Nucleus accumbens (tissue), 56 donors: ENCODE measurements around the gene GCGR.
A peak's percentile ranks its signal among the peaks of the same experiment; 100 is the strongest.

Experiments
- DNase-seq, 56 donors: peaks; one replicate each; lab custom pipeline; 2025; lab: John Stamatoyannopoulos, UW

GCGR gene

DNA sequence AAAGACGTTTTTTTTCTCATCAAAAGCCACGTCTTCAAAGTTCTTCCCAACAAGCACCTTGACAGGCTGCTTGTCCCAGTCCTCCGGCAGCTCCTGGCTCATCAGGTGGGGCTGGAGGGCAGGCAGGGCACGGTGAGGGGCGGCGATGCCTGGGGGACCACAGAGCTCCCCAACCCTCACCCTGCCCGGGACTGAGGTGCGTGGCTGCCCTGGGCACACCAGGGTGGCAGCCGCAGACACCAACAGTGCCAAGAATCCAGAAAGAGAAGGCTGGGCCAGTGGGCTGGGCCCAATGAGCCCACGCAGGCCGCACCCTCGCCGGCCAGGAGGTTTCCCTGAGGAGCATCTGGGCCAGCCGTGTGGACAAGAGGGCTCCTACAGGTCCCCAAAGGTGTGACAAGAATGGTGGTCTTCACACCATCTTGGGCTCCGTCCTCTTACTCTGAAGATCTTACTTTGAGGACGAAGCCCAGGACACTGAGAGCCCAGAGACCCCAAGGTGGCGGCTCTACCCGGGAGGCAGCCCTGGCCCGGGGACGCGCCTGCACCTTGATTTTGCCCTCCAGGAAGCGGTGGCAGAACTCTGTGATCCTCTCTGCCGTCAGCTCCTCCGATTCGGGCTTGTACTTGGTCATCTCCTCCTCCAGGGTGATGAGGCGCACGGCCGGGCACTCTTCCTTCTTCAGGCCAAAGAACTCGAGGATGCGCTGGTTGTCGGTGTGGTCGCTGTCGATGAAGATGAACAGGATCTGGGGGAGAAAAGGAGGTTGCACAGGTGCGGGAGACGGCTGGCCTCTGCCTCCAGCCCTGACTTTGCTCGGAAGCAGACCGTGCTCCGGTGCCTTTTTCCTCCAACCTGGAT, 42.2 kb downstream of the GCGR start:
- no peak for DNase-seq

DNA sequence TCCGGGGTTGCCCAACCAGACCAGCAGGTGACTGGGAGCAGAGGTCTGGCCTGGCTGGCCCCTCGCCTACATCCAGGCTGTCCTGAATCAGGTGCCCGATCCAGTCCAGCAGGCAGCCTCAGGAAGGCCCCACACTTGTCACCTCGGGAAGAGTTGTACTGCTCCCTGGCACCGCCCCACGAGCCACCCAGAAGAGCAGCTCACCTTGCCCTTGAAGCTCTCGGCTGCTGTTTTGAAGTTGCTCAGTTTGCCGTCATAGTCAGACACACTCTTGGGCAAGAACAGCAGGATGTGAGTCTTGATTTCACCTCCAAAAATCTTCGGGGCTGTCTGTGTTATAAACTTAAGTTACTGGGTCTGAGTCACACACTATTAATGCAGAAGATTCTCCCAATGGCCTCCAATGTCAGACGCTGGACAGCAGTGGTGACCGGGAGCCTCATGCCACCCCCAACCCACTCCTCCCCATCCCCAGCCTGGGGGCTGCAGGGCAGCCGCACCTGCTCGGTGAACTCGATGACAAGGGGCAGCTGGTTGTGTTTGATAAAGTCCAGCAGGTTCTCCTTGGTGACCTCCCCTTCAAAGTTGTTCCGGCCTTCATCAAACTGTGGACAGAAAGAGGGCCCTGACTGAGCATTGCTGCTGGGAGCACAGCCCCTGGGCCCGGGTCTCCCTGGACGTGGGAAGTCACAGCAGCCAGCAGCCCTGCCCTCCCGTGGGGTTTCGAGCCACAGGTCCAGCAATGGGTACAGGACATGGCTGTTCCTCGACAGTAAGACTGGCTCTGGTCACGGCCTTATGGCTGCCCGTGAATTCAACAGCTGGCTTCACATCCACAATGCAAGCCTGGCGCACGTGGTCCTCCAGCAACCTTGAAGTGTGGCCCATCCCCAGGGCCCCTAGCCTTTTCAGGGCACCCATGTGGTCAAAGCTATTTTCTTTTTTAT, 43.1 kb downstream of the GCGR start:
- DNase-seq, result no peak

DNA sequence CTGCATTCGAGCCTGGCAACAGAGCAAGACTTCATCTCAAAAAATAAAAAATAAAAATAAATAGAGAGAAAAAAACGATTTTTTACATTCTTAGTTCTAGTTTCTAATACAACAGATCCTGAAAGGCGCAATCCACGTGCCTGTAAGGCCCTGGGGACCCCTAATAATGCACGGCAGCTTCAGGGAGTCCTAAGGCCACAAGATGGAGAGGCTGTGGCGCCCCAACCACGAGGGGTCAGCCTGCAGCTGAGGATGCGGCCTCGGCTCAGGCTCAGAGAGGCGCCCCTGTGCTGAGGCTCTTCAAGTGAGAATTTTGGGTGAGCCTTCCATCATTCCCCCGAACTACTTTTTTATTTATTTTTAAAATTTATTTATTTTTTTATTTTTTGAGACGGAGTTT, 45.5 kb downstream of the GCGR start:
- no peak for DNase-seq

DNA sequence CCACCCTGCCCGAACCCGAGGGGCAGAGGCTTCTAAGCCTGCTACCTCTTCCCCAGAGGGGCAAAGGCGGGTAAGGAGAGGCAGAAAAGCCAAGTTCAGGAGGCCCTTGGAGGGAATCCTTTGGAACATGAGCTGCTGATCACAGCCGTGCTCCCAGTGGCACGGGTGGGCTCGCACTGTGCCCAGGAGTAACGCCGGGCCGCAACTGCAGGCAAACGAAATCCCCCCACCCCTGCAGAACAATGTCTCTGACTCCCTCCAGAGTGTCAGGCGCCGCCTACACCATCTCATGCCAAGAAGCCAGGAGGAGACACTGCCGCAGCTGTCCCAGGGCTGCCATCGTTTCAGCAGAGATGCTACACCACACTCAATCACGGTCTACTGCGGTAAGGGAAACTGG, 47.5 kb downstream of the GCGR start:
- DNase-seq, result no peak

DNA sequence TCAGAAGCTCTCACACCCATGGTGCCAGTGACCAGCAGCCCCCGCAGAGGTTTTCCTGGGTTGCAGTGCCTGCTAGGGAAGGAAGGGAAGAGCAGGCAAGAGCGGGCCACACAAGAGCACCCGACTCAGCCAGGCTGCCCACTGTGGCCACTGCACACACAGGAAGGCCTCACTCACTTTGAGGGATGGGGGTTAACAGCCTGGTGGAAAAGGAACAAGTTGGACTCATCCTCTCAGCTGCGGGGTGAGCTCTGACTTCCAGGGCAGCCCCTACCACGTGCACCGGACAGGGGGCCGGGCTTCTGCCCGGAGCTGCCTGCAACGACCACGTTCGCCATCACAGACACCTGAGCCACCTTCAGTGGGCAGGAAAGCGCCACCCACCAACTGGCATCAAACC, 48.3 kb downstream of the GCGR start:
- DNase-seq, result no peak

DNA sequence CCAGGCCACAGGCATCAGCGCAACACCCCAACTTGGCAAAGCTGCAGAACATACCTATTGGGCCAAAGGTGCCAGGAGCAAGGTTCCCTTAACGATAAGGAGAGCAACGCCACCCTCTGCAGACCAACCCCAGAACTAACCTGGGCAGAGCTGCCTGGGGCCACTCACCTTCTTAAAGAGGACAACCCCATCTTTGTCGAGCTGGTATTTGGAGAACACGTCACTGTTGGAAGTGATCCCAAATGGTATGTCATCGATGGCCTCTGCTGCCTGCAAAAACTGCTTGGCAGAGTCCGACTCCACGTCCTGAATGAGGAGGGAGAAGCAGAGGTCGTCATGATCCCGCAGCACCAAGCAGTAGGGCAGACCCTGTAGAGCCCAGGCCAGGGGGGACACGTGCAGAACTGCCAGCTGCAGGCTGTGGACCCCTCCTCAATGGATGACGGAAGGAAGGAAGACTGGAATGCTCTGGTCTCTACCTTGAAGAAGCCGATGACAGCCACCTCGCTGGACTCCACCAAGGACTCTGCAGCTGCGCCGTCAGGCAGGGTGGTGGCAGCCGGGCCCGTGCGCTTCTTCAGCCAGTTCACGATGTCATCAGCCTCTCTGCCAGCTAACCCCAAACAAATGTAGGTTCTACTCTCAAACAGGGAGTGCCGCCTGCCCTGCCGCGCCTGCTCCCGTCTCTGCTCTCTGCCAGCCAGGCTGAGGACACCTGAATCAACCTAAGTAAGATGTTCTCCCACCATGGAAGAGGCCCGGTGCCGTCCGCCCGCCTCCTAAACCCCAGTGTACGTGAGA, 51.2 kb downstream of the GCGR start:
- DNase-seq, result no peak

DNA sequence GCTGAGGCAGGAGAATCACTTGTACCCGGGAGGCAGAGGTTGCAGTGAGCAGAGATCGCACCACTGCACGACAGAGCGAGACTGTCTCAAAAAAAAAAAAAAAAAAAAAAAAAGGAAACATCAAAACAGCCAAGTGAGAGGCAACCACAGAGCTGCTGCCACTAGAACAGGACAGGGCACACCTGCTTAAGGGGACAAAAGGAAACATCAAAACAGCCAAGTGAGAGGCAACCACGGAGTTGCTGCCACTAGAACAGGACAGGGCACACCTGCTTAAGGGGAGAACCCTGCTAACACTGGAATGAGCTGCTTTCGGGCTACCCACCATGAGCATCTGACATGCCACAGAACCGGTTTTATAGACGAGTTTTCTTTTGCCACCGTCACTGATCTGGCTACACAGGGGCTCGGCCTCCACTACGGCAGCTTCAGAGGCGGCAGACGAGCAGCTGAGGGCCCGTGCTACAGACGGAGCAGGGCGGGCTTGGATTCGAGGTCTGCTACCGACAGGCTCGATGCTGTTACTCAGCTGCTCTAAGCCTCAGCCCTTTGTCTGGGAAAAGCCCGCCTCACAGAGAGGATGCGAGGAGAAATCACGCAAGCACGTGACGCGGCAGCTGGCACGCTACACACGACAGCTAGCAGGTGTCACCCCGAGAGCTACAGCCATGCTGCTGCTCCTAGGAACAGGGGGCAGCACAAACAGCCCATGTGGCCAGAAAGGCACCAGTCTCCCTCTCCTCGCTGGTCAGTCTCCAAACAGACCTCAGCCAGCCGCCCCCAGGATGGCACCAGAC, 54.4 kb downstream of the GCGR start:
- no peak for DNase-seq

DNA sequence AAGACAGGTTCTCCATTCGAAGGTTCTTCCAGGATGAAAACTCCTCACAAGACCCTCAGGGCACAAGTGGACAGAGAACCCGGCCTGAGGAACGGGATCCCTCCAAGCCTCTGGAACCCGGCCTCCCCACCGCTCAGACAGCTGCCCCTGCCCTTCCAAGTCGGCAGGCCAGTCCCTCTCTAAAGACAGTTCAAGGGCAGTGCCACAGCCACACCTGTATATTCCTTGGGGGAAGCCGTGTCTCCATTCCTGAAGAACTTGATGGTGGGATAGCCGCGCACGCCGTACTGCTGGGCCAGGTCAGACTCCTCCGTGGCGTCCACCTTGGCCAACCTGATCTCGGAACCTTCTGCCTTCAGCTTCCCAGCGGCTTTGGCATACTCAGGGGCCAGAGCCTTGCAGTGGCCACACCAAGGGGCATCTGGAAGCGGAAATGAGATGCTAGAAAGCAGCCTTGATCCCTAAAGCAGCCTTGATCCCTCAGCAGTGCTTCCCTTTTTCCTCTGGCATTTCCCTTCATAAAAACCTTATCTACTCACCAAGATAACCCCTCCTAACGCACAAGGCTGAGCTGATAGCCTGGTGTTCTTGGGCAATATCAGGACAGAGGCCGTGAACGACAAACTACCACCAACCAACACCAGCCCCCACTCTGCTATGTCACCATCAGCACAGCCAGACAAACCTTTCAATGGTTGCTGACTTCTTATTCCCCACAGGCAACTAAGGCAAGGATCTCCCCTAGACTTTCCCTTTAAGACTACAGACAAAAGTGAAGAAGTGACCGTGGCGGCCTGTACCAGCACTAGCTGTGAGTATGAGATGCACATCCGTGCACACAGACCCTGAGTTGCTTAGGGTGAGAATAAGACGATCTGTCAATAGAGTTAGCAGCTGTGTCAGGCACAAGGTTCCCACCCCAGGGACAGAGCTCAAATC, 55.3 kb downstream of the GCGR start:
- no peak for DNase-seq

DNA sequence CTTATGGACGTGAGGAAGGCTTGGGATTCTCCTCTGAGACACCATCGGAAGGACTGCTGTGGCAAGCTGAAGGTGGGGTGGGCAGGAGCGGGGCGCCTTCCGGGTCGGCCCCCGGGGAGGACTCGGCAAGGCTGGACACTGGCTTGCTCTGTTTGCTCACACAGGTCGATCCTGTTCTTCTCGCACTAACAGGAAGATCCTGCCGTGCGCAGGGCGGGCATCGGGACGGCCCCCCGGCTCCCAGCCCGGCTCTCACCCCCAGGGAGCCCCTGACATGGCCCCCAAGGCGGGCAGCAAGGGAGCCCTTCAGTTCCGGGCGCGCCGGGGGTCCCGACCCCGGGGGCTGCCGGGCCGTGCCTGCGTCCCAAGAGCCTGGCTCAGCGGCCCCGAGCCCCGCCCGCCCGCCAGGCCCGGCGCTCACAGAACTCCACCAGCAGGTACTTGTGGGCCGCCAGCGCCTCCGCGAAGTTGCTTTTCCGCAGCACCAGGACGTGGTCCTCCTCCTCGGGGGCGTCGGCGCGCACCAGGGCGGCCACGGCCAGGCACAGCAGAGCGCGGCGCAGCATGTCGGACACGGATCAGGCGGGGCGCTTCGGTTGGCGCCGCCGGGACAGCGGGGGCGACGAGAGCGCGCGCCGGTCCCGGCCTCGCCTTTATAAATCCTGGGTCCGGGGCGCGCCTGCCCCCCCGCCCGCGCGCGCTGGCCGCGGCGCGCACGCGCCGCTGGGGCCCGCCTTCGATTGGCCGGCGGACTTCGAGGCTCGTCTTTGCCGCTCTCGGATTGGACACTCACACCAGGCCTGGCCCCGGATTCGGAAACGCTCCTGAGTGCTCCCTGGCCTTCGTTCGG, 56.2 kb downstream of the GCGR start, which contains the start of gene P4HB:
Gene P4HB, minus strand, starts transcription at position 630 of the 850 bp plus-strand sequence. Its CDS starts 64 bp downstream, at position 566.
- DNase-seq, result peak in 2 of 56 donors; percentile 99 to 100

DNA sequence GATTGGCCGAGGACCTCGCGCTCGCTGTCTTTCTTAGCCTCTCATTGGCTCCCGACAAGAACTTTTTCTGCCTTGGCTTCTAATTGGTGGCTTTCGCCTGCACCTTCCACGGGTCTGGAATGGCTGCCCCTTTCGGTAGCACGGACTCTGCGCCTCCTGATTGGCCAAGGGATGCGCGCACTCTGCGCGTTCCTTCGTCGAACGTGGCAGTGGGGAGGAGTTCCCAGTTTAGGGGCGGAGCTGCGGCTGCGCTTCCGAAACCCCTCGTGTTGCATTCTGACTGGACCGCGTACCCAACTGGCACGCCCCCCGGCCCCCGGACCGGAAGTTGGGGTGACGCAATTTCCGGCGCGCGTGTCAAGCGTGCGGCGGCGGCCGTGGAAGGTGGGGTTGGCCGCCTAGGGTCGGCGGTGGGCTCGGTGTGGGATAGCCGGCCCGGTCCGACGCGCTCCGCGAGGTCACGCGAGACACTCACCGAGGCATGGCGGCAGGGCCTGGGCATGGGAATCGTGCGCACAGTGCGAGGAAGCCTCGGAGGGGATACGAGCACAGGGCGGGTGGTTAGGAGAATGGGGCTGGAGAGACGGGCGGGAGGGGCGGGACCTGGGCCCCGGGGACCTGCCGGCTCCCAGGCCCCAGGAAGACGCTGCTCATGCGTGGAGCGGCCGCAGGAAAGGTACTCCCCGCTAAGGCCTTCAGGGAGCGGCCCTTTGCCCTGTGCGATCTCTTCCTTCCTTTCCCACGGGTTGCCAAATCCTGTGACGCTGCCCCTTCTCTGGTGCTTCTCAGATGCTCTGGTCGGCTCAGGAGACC, 57.0 kb downstream of the GCGR start:
- DNase-seq, result peak; percentile 97 to 100 (median 99)

DNA sequence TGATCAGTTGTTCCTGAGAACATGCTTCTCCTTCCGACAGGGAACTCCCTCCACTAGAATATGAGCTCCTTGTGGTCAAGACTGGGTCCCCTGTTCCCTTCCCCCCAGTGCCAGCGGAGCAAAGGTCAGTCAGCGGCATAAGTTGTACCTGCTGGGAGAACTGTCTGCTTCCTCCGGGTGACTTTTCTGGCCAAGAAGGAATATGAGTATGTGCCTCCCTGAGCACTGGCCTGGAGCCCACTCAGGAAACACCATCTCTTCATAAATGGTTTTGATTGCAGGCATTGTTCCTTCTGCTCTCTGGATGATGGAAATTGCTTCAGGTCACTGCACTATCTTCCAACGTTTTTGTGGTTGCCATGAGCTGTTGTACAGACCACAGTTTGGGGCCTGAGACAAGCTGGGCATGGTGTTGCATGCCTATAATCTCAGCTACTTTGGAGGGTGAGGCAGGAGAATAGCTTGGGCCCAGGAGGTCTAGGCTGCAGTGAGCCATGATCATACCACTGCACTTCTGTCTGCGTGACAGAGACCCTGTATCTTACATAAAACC, 59.2 kb downstream of the GCGR start:
- DNase-seq, result no peak
